PC-9 (cell line): ENCODE data around the gene NEK4. TPM values are rescaled to one million over a fixed set of nuclear protein-coding genes. Genes with fewer than 3 reads are reported as not detected.

ENCODE experiments used
- BruUV-seq: library from RNA; stranded (reverse); fragments of 400-500 nt; replicated peaks from 2 replicates; lab custom pipeline; 2021; lab: Mats Ljungman, UMichigan
- CTCF ChIA-PET: fragments of 300-600 bp; sonication (Branson Sonifier 250); formaldehyde crosslinking; loops from one replicate; lab custom pipeline; 2022; ENCODE audit warnings: antibody characterized with exemption; lab: Charles Lee
- POLR2A ChIA-PET: fragments of 300-600 bp; sonication (Branson Sonifier 250); formaldehyde crosslinking; loops from one replicate; lab custom pipeline; 2022; ENCODE audit warnings: antibody characterized with exemption; ENCODE audit not compliant: unreplicated experiment; lab: Charles Lee
- DNase-seq, 2 experiments: peaks; one replicate each; pipeline versions ENCODE4 v3.0.0 to v3.0.0-alpha.2; 2015 to 2022; ENCODE audit warnings: mixed read lengths in 1 of 2
- H2AFZ ChIP-seq: fragments of 200-600 bp; sonication (generic); 2 replicates; pipeline ENCODE4 v1.8.1; 2017; ENCODE audit warnings: antibody characterized with exemption
- H3F3A ChIP-seq: fragments of 200-600 bp; sonication (generic); 2 replicates; pipeline ENCODE4 v1.8.1; 2017; ENCODE audit warnings: antibody characterized with exemption, mild to moderate bottlenecking, low read depth; ENCODE audit not compliant: insufficient read depth
- H3K27ac ChIP-seq: fragments of 200-600 bp; sonication (generic); 2 replicates; pipeline ENCODE4 v1.6.1; 2016; ENCODE audit warnings: mixed run types
- H3K27me3 ChIP-seq: fragments of 200-600 bp; sonication (generic); 2 replicates; pipeline ENCODE4 v1.6.1; 2016; ENCODE audit warnings: low read depth, mixed run types; ENCODE audit not compliant: insufficient read depth
- H3K36me3 ChIP-seq: fragments of 200-600 bp; sonication (generic); 2 replicates; pipeline ENCODE4 v1.6.1; 2016; ENCODE audit warnings: low read depth, mixed run types
- H3K4me1 ChIP-seq: fragments of 200-600 bp; sonication (generic); replicated peaks from 2 replicates; pipeline ENCODE4 v1.6.1; 2016; ENCODE audit warnings: mixed run types; ENCODE audit not compliant: insufficient read depth
- H3K4me2 ChIP-seq: fragments of 200-600 bp; sonication (generic); 2 replicates; pipeline ENCODE4 v1.6.1; 2017; ENCODE audit warnings: mixed run types
- H3K4me3 ChIP-seq: fragments of 200-600 bp; sonication (generic); 2 replicates; pipeline ENCODE4 v1.6.1; 2016; ENCODE audit warnings: mixed run types
- H3K79me2 ChIP-seq: fragments of 200-600 bp; sonication (generic); 2 replicates; pipeline ENCODE4 v1.6.1; 2017; ENCODE audit warnings: low read depth, mixed run types
- H3K9me2 ChIP-seq: fragments of 200-600 bp; sonication (generic); 2 replicates; pipeline ENCODE4 v1.8.1; 2017; ENCODE audit warnings: mild to moderate bottlenecking; ENCODE audit not compliant: insufficient read depth
- H3K9me3 ChIP-seq: fragments of 200-600 bp; sonication (generic); 2 replicates; pipeline ENCODE4 v1.8.1; 2016; ENCODE audit warnings: low read depth; ENCODE audit not compliant: insufficient read depth
- H4K20me1 ChIP-seq: fragments of 200-600 bp; sonication (generic); 2 replicates; pipeline ENCODE4 v1.8.1; 2017; ENCODE audit not compliant: insufficient read depth
- CTCF ChIP-seq: fragments of 200-600 bp; sonication (generic); conservative IDR thresholded peaks from 2 replicates; pipeline ENCODE4 v1.6.1; 2017; ENCODE audit warnings: mixed run types, antibody characterized with exemption, mild to moderate bottlenecking, moderate library complexity
- EZH2 ChIP-seq: fragments of 200-600 bp; sonication (generic); IDR thresholded peaks from 2 replicates; pipeline ENCODE4 v1.8.0; 2017; ENCODE audit warnings: antibody characterized with exemption, low read depth
- intact Hi-C: fragments of 100-400 bp; cut with micrococcal nuclease; formaldehyde crosslinking; loops from one replicate; pipeline ENCODE4 v1.10.0; 2022; ENCODE audit not compliant: unreplicated experiment
- total RNA-seq: library from RNA; stranded (reverse); gene quantifications from 2 replicates; pipeline ENCODE4 v1.2.3, GENCODE V29; 2021

NEK4 gene
- total RNA-seq, 1 experiment from 2014 or later, result 36.5 TPM

- Histone ChIP-seq H3K9me2 (no peaks in the 10 kb centered on the region), H3K9me3 (no peaks in the 10 kb centered on the region), H3K36me3 (no peaks in the 10 kb centered on the region), H3K79me2 (no peaks in the 10 kb centered on the region), H3K4me3 (no peak overlapping the region), H3K27me3 (no peaks in the 10 kb centered on the region), H3K4me2 (no peak overlapping the region), H4K20me1 (no peaks in the 10 kb centered on the region), H3K4me1 (no peaks in the 10 kb centered on the region), H3K27ac (no peak overlapping the region), H3F3A (no peaks in the 10 kb centered on the region), H2AFZ (no peak overlapping the region)
- ChIA-PET POLR2A (no interaction called here), CTCF (interaction anchor here (0.6 kb wide), 1 partner anchor 16 kb away, joined by 4 read pairs; no protein-coding TSS in a partner anchor)
- intact Hi-C loops, result loop anchor here (5.0 kb wide), 1 partner anchor 189 kb away; no protein-coding TSS in a partner anchor
- DNase-seq, result no peak
- no peak for TF ChIP-seq CTCF
- TF ChIP-seq EZH2, result no peak
- no TSS peak for BruUV-seq
These were observed 27.6 kb downstream of the NEK4 start for GRCh38 chr3:52743152-52743551.

- no peaks in the 10 kb centered on the region for H3K79me2 ChIP-seq
- no peak overlapping the region for H3K4me3 ChIP-seq
- intact Hi-C loops, result loop anchor here (1.0 to 5.0 kb wide), 2 partner anchors 190 to 330 kb away; no protein-coding TSS in a partner anchor
- H3K4me2 ChIP-seq, result no peak overlapping the region
- H4K20me1 ChIP-seq, result no peaks in the 10 kb centered on the region
- no peaks in the 10 kb centered on the region for H3K36me3 ChIP-seq
- H3K27me3 ChIP-seq, result no peaks in the 10 kb centered on the region
- peak in 1 of 2 experiments; percentile 0 for DNase-seq
- CTCF ChIA-PET, result no interaction called here
- no peaks in the 10 kb centered on the region for H3F3A ChIP-seq
- peak; percentile 64 for TF ChIP-seq CTCF
- TF ChIP-seq EZH2, result no peak
- H2AFZ ChIP-seq, result no peak overlapping the region
- no peaks in the 10 kb centered on the region for H3K4me1 ChIP-seq
- POLR2A ChIA-PET, result no interaction called here
- H3K9me2 ChIP-seq, result no peaks in the 10 kb centered on the region
- no peaks in the 10 kb centered on the region for H3K9me3 ChIP-seq
- TSS peak; percentile 22 for BruUV-seq
- no peak overlapping the region for H3K27ac ChIP-seq
These were observed 28.2 kb downstream of the NEK4 start for GRCh38 chr3:52742418-52743041.

- intact Hi-C loops, result loop anchor here (5.0 kb wide), 1 partner anchor 193 kb away; no protein-coding TSS in a partner anchor
- no peaks in the 10 kb centered on the region for H3K9me2 ChIP-seq
- H2AFZ ChIP-seq, result no peak overlapping the region
- H4K20me1 ChIP-seq, result no peaks in the 10 kb centered on the region
- CTCF ChIA-PET, result no interaction called here
- no peaks in the 10 kb centered on the region for H3K27me3 ChIP-seq
- no peak for TF ChIP-seq EZH2
- TF ChIP-seq CTCF, result no peak
- H3K27ac ChIP-seq, result no peak overlapping the region
- DNase-seq, result no peak
- H3K4me1 ChIP-seq, result no peaks in the 10 kb centered on the region
- H3K9me3 ChIP-seq, result no peaks in the 10 kb centered on the region
- peaks cover 12% of the 10 kb centered on the region for H3K36me3 ChIP-seq
- no peak overlapping the region for H3K4me3 ChIP-seq
- POLR2A ChIA-PET, result no interaction called here
- no peaks in the 10 kb centered on the region for H3F3A ChIP-seq
- no TSS peak for BruUV-seq
- no peaks in the 10 kb centered on the region for H3K79me2 ChIP-seq
- H3K4me2 ChIP-seq, result no peak overlapping the region
These were observed 31.0 kb downstream of the NEK4 start for GRCh38 chr3:52739730-52740129.
